GM18526 (cell line): ENCODE measurements around the gene MAST2.
A peak's percentile ranks its signal among the peaks of the same experiment; 100 is the strongest.

Experiments
- POLR2A ChIP-seq: IDR thresholded peaks from 3 replicates; pipeline ENCODE4 v1.6.1; 2011; ENCODE audit not compliant: insufficient read length; ENCODE audit errors: extremely low read depth

MAST2 gene

GRCh38 chr1:46039571-46040052 is 236.2 kb downstream of the MAST2 start:
- no peak for TF ChIP-seq POLR2A

- no peak for TF ChIP-seq POLR2A
Measured at GRCh38 chr1:46041551-46041950, 238.1 kb downstream of the MAST2 start.

- no peak for TF ChIP-seq POLR2A
Measured at GRCh38 chr1:46041974-46042373, 238.6 kb downstream of the MAST2 start.

- TF ChIP-seq POLR2A = peak; percentile 28
Measured at GRCh38 chr1:46043458-46044017, 240.1 kb downstream of the MAST2 start.

GRCh38 chr1:46044116-46044515 is 240.7 kb downstream of the MAST2 start:
- no peak for TF ChIP-seq POLR2A

GRCh38 chr1:46053734-46054133 is 250.3 kb downstream of the MAST2 start:
- TF ChIP-seq POLR2A = no peak

- TF ChIP-seq POLR2A = no peak
Measured at GRCh38 chr1:46056325-46056724, 252.9 kb downstream of the MAST2 start.

GRCh38 chr1:46057781-46058180 is 254.4 kb downstream of the MAST2 start:
- no peak for TF ChIP-seq POLR2A

GRCh38 chr1:46058936-46059335 is 255.5 kb downstream of the MAST2 start:
- TF ChIP-seq POLR2A = no peak

GRCh38 chr1:46061146-46061545 is 257.7 kb downstream of the MAST2 start:
- TF ChIP-seq POLR2A = no peak

- TF ChIP-seq POLR2A = no peak
Measured at GRCh38 chr1:46062651-46063319, 259.4 kb downstream of the MAST2 start.

GRCh38 chr1:46064708-46065107 is 261.3 kb downstream of the MAST2 start:
- no peak for TF ChIP-seq POLR2A

GRCh38 chr1:46065405-46065804 is 262.0 kb downstream of the MAST2 start:
- TF ChIP-seq POLR2A = no peak

- TF ChIP-seq POLR2A = no peak
Measured at GRCh38 chr1:46067652-46068051, 264.2 kb downstream of the MAST2 start.

- no peak for TF ChIP-seq POLR2A
Measured at GRCh38 chr1:46068525-46068924, 265.1 kb downstream of the MAST2 start.

GRCh38 chr1:46070164-46070814 is 266.9 kb downstream of the MAST2 start:
- TF ChIP-seq POLR2A = no peak
